Osteocyte (in vitro differentiated cells): ENCODE measurements around the gene GRAMD4. TPM values are rescaled to one million over a fixed set of nuclear protein-coding genes. Genes with fewer than 3 reads are reported as not detected.

ENCODE experiments used
- DNase-seq: peaks from one replicate; pipeline ENCODE4 v3.0.0; 2021; ENCODE audit warnings: mixed read lengths; ENCODE audit not compliant: unreplicated experiment; ENCODE audit errors: extremely low spot score
- H3K27ac Mint-ChIP-seq: one replicate; pipeline ENCODE4 v1.8.0; 2021; ENCODE audit warnings: mild to moderate bottlenecking, mixed read lengths; ENCODE audit not compliant: unreplicated experiment
- H3K27me3 Mint-ChIP-seq: one replicate; pipeline ENCODE4 v1.8.0; 2021; ENCODE audit warnings: mixed read lengths; ENCODE audit not compliant: unreplicated experiment
- H3K36me3 Mint-ChIP-seq: one replicate; pipeline ENCODE4 v1.8.0; 2021; ENCODE audit warnings: mixed read lengths; ENCODE audit not compliant: unreplicated experiment
- H3K4me1 Mint-ChIP-seq: one replicate; pipeline ENCODE4 v1.8.0; 2021; ENCODE audit warnings: mixed read lengths; ENCODE audit not compliant: unreplicated experiment
- H3K4me3 Mint-ChIP-seq: one replicate; pipeline ENCODE4 v1.8.0; 2021; ENCODE audit warnings: mild to moderate bottlenecking, moderate library complexity, mixed read lengths; ENCODE audit not compliant: unreplicated experiment
- H3K9me3 Mint-ChIP-seq: one replicate; pipeline ENCODE4 v1.8.0; 2021; ENCODE audit warnings: mixed read lengths; ENCODE audit not compliant: unreplicated experiment
- total RNA-seq: library from RNA; stranded (reverse); gene quantifications from 2 replicates; pipeline ENCODE4 v1.2.1, GENCODE V29; 2021
- TF ChIP-seq, protein P1 (sequence below): fragments of 200-600 bp; sonication (generic); IDR thresholded peaks from 2 replicates; pipeline ENCODE4 v1.5.0; 2021; ENCODE audit warnings: antibody characterized with exemption, mild to moderate bottlenecking, moderate library complexity

The GRAMD4 gene
- total RNA-seq, 1 donor from 2014 or later: 37.4 TPM

DNA sequence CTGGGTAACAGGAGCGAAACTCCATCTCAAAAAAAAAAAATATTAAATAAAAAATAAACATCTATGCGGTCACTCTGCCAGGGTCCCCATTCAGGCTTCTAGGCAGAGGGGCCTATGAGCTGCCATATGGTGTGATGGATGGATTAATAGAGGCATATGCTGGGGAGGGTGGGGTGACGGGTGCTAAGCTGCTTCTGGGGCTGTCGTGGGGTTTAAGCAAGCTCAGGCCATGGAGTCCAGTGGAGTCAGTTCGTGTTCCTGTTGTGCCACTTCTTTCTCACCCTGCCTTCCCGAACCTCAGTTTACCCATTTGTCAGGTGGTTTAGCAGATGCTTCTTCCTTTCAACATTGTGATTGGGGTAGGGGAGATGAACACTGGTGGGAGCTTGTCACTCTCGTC, 9.0 kb upstream of the GRAMD4 start:
- H3K4me1 Mint-ChIP-seq: peaks cover 21% of the 10 kb centered on the region
- H3K36me3 Mint-ChIP-seq: no peaks in the 10 kb centered on the region
- no peaks in the 10 kb centered on the region for H3K27me3 Mint-ChIP-seq
- no peak for DNase-seq
- no peak overlapping the region for H3K4me3 Mint-ChIP-seq
- TF ChIP-seq, protein P1, sequence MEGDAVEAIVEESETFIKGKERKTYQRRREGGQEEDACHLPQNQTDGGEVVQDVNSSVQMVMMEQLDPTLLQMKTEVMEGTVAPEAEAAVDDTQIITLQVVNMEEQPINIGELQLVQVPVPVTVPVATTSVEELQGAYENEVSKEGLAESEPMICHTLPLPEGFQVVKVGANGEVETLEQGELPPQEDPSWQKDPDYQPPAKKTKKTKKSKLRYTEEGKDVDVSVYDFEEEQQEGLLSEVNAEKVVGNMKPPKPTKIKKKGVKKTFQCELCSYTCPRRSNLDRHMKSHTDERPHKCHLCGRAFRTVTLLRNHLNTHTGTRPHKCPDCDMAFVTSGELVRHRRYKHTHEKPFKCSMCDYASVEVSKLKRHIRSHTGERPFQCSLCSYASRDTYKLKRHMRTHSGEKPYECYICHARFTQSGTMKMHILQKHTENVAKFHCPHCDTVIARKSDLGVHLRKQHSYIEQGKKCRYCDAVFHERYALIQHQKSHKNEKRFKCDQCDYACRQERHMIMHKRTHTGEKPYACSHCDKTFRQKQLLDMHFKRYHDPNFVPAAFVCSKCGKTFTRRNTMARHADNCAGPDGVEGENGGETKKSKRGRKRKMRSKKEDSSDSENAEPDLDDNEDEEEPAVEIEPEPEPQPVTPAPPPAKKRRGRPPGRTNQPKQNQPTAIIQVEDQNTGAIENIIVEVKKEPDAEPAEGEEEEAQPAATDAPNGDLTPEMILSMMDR: no peak
- H3K27ac Mint-ChIP-seq: no peak overlapping the region
- H3K9me3 Mint-ChIP-seq: no peaks in the 10 kb centered on the region

DNA sequence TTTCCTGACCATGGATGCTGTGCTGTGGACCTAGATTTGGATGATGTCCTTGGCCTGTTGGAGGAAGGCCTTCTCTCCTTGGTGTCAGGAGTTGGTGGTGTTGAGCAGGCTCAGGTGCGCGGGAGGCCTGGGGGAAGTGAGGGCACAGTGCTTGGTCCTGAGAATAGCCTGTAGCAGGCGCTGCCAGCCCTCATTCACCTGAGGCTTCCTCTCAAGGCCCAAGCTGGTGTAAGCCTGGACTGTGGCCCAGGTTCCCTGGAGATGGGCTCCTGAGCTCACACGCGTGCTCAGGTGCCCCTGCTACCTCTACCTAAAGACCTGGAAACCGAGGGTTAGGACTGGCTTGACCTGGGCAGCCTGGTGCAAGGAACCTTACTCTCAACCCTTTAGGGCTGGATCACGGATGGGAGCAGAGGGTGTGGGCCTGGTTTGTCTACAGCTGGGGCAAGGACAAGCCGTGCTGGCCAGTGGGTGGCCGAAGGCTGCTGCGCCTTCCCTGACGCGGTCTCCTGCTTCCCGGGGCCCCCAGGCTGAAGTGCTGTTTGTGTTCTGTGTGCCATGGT, 7.8 kb upstream of the GRAMD4 start:
- Mint-ChIP-seq H3K4me1 (peaks cover 23% of the 10 kb centered on the region), H3K27me3 (no peaks in the 10 kb centered on the region), H3K4me3 (no peak overlapping the region), H3K9me3 (no peaks in the 10 kb centered on the region), H3K27ac (no peak overlapping the region), H3K36me3 (no peaks in the 10 kb centered on the region)
- TF ChIP-seq, protein P1: no peak
- no peak for DNase-seq

DNA sequence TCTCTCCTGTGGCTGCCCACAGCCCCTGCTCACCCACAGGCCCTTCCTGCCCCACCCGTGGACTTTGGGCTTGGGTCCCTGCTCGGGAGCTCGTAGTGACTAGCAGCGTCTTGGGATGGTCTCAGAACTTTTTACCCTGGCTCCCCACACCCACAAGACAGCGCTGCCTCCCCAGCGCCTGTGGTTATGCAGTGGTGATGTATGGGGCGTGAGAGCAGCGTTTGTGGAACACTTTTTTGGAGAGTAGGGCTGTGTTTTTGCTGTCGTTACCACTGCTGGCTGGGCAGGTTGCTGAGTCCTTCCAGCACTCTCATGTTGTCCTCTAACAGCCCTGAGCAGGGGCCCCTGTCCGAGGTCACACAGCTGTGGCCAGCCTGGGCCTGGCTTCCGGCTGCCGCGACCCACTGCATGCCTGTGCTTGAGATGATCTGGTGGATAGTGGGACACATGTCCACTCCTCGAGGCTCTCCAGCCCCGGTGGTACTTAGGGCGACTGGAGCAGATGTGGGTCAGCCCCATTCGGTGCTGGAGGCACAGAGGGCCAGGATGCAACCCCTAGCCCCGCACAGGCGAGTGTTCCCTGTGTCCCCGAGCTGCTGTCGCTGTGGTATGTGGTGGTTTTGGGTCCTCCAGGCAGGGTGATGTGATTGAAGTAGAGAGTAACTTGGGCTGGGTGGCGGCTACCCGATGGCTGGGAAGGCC, 7.1 kb upstream of the GRAMD4 start:
- no peaks in the 10 kb centered on the region for H3K27me3 Mint-ChIP-seq
- no peak for DNase-seq
- H3K4me1 Mint-ChIP-seq: peaks cover 30% of the 10 kb centered on the region
- H3K36me3 Mint-ChIP-seq: no peaks in the 10 kb centered on the region
- H3K9me3 Mint-ChIP-seq: no peaks in the 10 kb centered on the region
- peak overlapping the region; percentile 78 for H3K27ac Mint-ChIP-seq
- H3K4me3 Mint-ChIP-seq: peak overlapping the region; percentile 51
- TF ChIP-seq, protein P1: no peak

DNA sequence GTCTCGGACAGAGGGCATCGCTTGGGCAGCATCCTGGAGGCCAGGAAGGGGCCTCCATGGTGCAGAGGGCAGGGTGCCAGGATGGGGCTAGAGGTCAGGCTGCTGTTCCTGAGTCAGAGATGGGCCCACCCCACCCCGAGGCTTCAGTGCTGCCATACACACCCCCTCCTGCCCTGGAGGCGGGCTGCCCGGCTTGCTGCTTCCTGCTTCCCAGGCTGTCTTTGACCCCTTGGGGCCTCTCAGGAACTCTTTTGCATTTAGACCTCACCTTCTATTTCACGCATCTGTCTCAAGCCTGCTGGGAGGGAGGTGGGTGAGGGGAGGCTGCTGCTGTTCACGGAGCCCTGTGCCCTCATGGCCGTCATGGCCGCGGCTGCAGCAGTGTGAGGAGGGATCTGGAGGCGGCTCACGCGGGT, 6.6 kb upstream of the GRAMD4 start:
- Mint-ChIP-seq H3K36me3 (no peaks in the 10 kb centered on the region), H3K27me3 (no peaks in the 10 kb centered on the region), H3K27ac (peak overlapping the region; percentile 78), H3K9me3 (no peaks in the 10 kb centered on the region), H3K4me1 (peaks cover 34% of the 10 kb centered on the region), H3K4me3 (no peak overlapping the region)
- no peak for DNase-seq
- TF ChIP-seq, protein P1: no peak

DNA sequence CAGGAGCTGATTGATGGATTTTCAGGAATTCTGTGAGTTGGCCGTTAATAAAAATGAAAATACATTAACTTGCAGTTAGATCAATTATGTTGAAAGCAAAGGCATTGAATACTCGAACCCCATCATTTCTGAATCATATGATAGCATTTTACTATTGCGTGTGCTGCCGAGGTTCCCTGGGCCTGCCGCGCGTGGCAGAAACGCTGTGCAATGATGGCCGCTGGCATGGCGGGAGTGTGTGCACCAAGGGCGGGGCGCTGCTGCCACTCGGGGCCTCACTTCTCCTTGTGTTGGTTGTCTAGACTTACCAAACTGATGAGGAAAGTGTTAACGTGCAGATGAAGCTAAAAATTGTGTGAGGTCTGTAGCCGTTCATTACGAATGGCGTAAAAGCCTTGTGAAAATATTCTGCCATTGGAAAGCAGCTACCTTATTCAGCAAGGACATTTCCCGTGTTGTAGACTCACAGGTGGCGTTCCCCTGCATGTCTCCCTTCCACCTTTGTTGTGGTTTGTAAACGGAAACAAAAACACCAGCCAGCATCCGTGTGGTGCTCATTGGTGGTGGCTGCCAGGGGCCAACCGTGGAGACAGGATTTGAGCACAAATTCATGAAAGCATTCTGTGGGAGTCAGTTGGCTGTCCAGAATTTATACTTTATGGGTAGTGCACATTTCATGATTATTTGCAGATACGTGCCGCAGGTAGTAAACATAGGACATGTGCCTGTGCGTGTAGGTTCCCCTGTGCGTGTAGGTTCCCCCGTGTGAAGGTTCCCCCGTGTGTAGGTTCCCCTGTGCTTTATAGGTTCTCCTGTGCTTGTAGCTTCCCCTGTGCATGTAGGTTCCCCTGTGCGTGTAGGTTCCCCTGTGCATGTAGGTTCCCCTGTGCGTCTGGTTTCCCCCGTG, 5.9 kb upstream of the GRAMD4 start:
- no peak overlapping the region for H3K27ac Mint-ChIP-seq
- H3K27me3 Mint-ChIP-seq: no peaks in the 10 kb centered on the region
- no peak for DNase-seq
- H3K36me3 Mint-ChIP-seq: no peaks in the 10 kb centered on the region
- peaks cover 37% of the 10 kb centered on the region for H3K4me1 Mint-ChIP-seq
- no peak overlapping the region for H3K4me3 Mint-ChIP-seq
- H3K9me3 Mint-ChIP-seq: no peaks in the 10 kb centered on the region
- TF ChIP-seq, protein P1: no peak
